KMS-11 (cell line): ENCODE measurements around the gene MAP3K21.

ENCODE experiments used
- H2AFZ ChIP-seq: fragments of 200-600 bp; sonication (generic); 2 replicates; pipeline ENCODE4 v1.6.1; 2016; ENCODE audit warnings: antibody characterized with exemption, mixed run types, low read depth
- H3K27ac ChIP-seq: fragments of 200-600 bp; sonication (generic); 2 replicates; pipeline ENCODE4 v1.6.1; 2016; ENCODE audit warnings: mild to moderate bottlenecking, mixed run types
- H3K27me3 ChIP-seq: fragments of 200-600 bp; sonication (generic); 2 replicates; pipeline ENCODE4 v1.6.1; 2017; ENCODE audit warnings: mild to moderate bottlenecking, low read depth, mixed run types, moderate library complexity; ENCODE audit not compliant: insufficient read depth
- H3K36me3 ChIP-seq: fragments of 200-600 bp; sonication (generic); 2 replicates; pipeline ENCODE4 v1.6.1; 2017; ENCODE audit warnings: mild to moderate bottlenecking, mixed run types; ENCODE audit not compliant: insufficient read depth
- H3K4me1 ChIP-seq: fragments of 200-600 bp; sonication (generic); 2 replicates; pipeline ENCODE4 v1.6.1; 2016; ENCODE audit warnings: mild to moderate bottlenecking, low read depth, mixed run types; ENCODE audit not compliant: poor library complexity, severe bottlenecking
- H3K4me2 ChIP-seq: fragments of 200-600 bp; sonication (generic); 2 replicates; pipeline ENCODE4 v1.7.0; 2016; ENCODE audit warnings: mild to moderate bottlenecking, mixed run types
- H3K4me3 ChIP-seq: fragments of 200-600 bp; sonication (generic); IDR thresholded peaks from 2 replicates; pipeline ENCODE4 v1.6.1; 2017; ENCODE audit warnings: low read depth, low read length, mixed read lengths; ENCODE audit not compliant: insufficient read depth
- H3K79me2 ChIP-seq: fragments of 200-600 bp; sonication (generic); 2 replicates; pipeline ENCODE4 v1.6.1; 2016; ENCODE audit warnings: low read depth, mixed run types; ENCODE audit not compliant: insufficient read depth
- H3K9ac ChIP-seq: fragments of 200-600 bp; sonication (generic); 2 replicates; pipeline ENCODE4 v1.6.1; 2016; ENCODE audit warnings: mild to moderate bottlenecking, mixed run types
- H4K20me1 ChIP-seq: fragments of 200-600 bp; sonication (generic); 2 replicates; pipeline ENCODE4 v1.6.1; 2016; ENCODE audit warnings: mild to moderate bottlenecking, mixed run types; ENCODE audit not compliant: insufficient read depth
- CTCF ChIP-seq: fragments of 200-600 bp; sonication (generic); conservative IDR thresholded peaks from 2 replicates; pipeline ENCODE4 v1.6.1; 2017; ENCODE audit warnings: low read depth, mild to moderate bottlenecking, antibody characterized with exemption, low read length, moderate library complexity, mixed read lengths

MAP3K21 gene

GRCh38 chr1:233410906-233411305, 83.4 kb downstream of the MAP3K21 start:
- no peaks in the 10 kb centered on the region for H4K20me1 ChIP-seq
- TF ChIP-seq CTCF, result no peak
- H3K4me3 ChIP-seq, result no peak overlapping the region
- H3K27me3 ChIP-seq, result no peaks in the 10 kb centered on the region; the same call in 1 of the 2 replicates
- no peak overlapping the region for H2AFZ ChIP-seq
- peaks cover 5% of the 10 kb centered on the region for H3K4me1 ChIP-seq
- H3K79me2 ChIP-seq, result no peaks in the 10 kb centered on the region
- H3K27ac ChIP-seq, result no peak overlapping the region
- no peak overlapping the region for H3K4me2 ChIP-seq
- H3K9ac ChIP-seq, result no peak overlapping the region
- no peaks in the 10 kb centered on the region for H3K36me3 ChIP-seq

GRCh38 chr1:233412812-233413211, 85.3 kb downstream of the MAP3K21 start:
- Histone ChIP-seq H2AFZ (no peak overlapping the region), H3K4me3 (no peak overlapping the region), H3K27me3 (no peaks in the 10 kb centered on the region; the same call in 1 of the 2 replicates), H4K20me1 (no peaks in the 10 kb centered on the region), H3K27ac (no peak overlapping the region), H3K79me2 (no peaks in the 10 kb centered on the region), H3K4me2 (no peak overlapping the region), H3K9ac (no peak overlapping the region), H3K36me3 (no peaks in the 10 kb centered on the region), H3K4me1 (no peaks in the 10 kb centered on the region)
- no peak for TF ChIP-seq CTCF

GRCh38 chr1:233421293-233421692, 93.8 kb downstream of the MAP3K21 start:
- Histone ChIP-seq H4K20me1 (no peaks in the 10 kb centered on the region), H3K4me3 (no peak overlapping the region), H3K4me1 (no peaks in the 10 kb centered on the region), H3K27ac (no peak overlapping the region), H3K79me2 (no peaks in the 10 kb centered on the region), H3K4me2 (no peak overlapping the region), H3K27me3 (no peaks in the 10 kb centered on the region), H3K9ac (no peak overlapping the region), H3K36me3 (no peaks in the 10 kb centered on the region), H2AFZ (no peak overlapping the region)
- TF ChIP-seq CTCF, result no peak

- Histone ChIP-seq H3K4me3 (no peak overlapping the region), H2AFZ (no peak overlapping the region), H3K36me3 (no peaks in the 10 kb centered on the region), H3K79me2 (no peaks in the 10 kb centered on the region), H3K9ac (no peak overlapping the region), H3K4me2 (no peak overlapping the region), H3K4me1 (no peaks in the 10 kb centered on the region), H3K27ac (no peak overlapping the region), H4K20me1 (no peaks in the 10 kb centered on the region), H3K27me3 (no peaks in the 10 kb centered on the region)
- no peak for TF ChIP-seq CTCF
These were observed 97.3 kb downstream of the MAP3K21 start for GRCh38 chr1:233424779-233425178.
